H1 (cell line): ENCODE results near the gene PRR5. TPM values are rescaled to one million over a fixed set of nuclear protein-coding genes. Genes with fewer than 3 reads are reported as not detected.
A peak's percentile ranks its signal among the peaks of the same experiment; 100 is the strongest.

ENCODE experiments used
- CTCF ChIA-PET: fragments of 300-600 bp; sonication (Branson Sonifier 250); formaldehyde crosslinking; loops from one replicate; lab custom pipeline; 2021; ENCODE audit not compliant: partially characterized antibody; lab: Charles Lee
- POLR2A ChIA-PET: fragments of 300-600 bp; sonication (Branson Sonifier 250); formaldehyde crosslinking; loops from one replicate; lab custom pipeline; 2021; ENCODE audit warnings: inconsistent platforms; ENCODE audit not compliant: partially characterized antibody; lab: Charles Lee
- DNase-seq, 2 experiments: peaks; one replicate each; pipeline versions ENCODE4 v3.0.0 to v3.0.0-alpha.2; 2010 to 2022; ENCODE audit warnings: low spot score in 2 of 2, low read depth in 1 of 2, mixed read lengths in 1 of 2
- FAIRE-seq: peaks from 2 replicates; lab custom pipeline; 2011; peaks lifted over from hg19 to GRCh38; lab: Jason Lieb, UNC
- H2AFZ ChIP-seq: 2 replicates; pipeline ENCODE4 v1.8.1; 2012; ENCODE audit warnings: low read length, inconsistent platforms
- H2AK5ac ChIP-seq: 2 replicates; pipeline ENCODE4 v1.6.1; 2013; ENCODE audit warnings: low read depth, low read length
- H2BK120ac ChIP-seq: replicated peaks from 2 replicates; pipeline ENCODE3; 2013; ENCODE audit warnings: low read depth, low read length, inconsistent platforms
- H2BK12ac ChIP-seq: 2 replicates; pipeline ENCODE4 v1.6.1; 2013; ENCODE audit warnings: low read depth, low read length
- H2BK15ac ChIP-seq: 2 replicates; pipeline ENCODE4 v1.6.1; 2013; ENCODE audit warnings: low read length
- H2BK20ac ChIP-seq: 2 replicates; pipeline ENCODE4 v1.6.1; 2013; ENCODE audit warnings: low read length
- H2BK5ac ChIP-seq: 2 replicates; pipeline ENCODE4 v1.6.1; 2013; ENCODE audit warnings: low read depth, low read length
- H3K14ac ChIP-seq: 2 replicates; pipeline ENCODE4 v1.6.1; 2013; ENCODE audit warnings: inconsistent platforms; ENCODE audit not compliant: insufficient read length
- H3K18ac ChIP-seq: 2 replicates; pipeline ENCODE4 v1.6.1; 2013; ENCODE audit warnings: low read length; ENCODE audit errors: extremely low read depth
- H3K23ac ChIP-seq: 2 replicates; pipeline ENCODE4 v1.6.1; 2013; ENCODE audit warnings: inconsistent platforms; ENCODE audit not compliant: insufficient read length
- H3K23me2 ChIP-seq: 2 replicates; pipeline ENCODE4 v1.6.1; 2013; ENCODE audit warnings: low read depth, low read length
- H3K27ac ChIP-seq: 2 replicates; pipeline ENCODE4 v1.6.1; 2011; ENCODE audit warnings: low read depth, low read length, inconsistent platforms
- H3K27me3 ChIP-seq, 4 experiments: replicated peaks in 1 of 4; 1 replicate in 1 of 4; 2 replicates in 3 of 4; pipeline versions ENCODE4 v1.6.1 to v1.8.1; 2011 to 2013; ENCODE audit warnings: low read length in 3 of 4, mild to moderate bottlenecking in 3 of 4, inconsistent platforms in 2 of 4, mixed read lengths in 2 of 4, moderate library complexity in 1 of 4; ENCODE audit not compliant: control insufficient read depth in 3 of 4, insufficient read depth in 3 of 4; ENCODE audit errors: extremely low read depth in 1 of 4
- H3K36me3 ChIP-seq, 4 experiments: 2 replicates each; pipeline versions ENCODE4 v1.6.1 to v1.8.1; 2011 to 2013; ENCODE audit warnings: mild to moderate bottlenecking in 4 of 4, low read length in 3 of 4, moderate library complexity in 2 of 4, control low read depth in 1 of 4, inconsistent platforms in 1 of 4; ENCODE audit not compliant: insufficient read depth in 4 of 4, control insufficient read depth in 2 of 4
- H3K4ac ChIP-seq: replicated peaks from 2 replicates; pipeline ENCODE3; 2013; ENCODE audit warnings: low read length, low read depth, mixed read lengths, inconsistent platforms; ENCODE audit not compliant: insufficient read length
- H3K4me1 ChIP-seq, 4 experiments: replicated peaks in 1 of 4; 1 replicate in 1 of 4; 2 replicates in 3 of 4; pipeline versions ENCODE4 v1.6.1 to v1.8.1; 2011 to 2013; ENCODE audit warnings: low read length in 3 of 4, inconsistent platforms in 2 of 4, mixed read lengths in 1 of 4; ENCODE audit not compliant: insufficient read depth in 4 of 4, control insufficient read depth in 3 of 4
- H3K4me2 ChIP-seq, 2 experiments: 2 replicates each; pipeline versions ENCODE4 v1.6.1 to v1.8.1; 2011 to 2013; ENCODE audit warnings: low read depth in 2 of 2, low read length in 2 of 2, control low read depth in 1 of 2, inconsistent platforms in 1 of 2, mild to moderate bottlenecking in 1 of 2; ENCODE audit not compliant: insufficient read depth in 1 of 2
- H3K4me3 ChIP-seq, 4 experiments: fragments of 200-600, 300-600 bp in 1 of 4; sonication (generic), shearing (Covaris generic), sonication (Bioruptor Twin) in 1 of 4; 2 replicates each; pipeline versions ENCODE4 v1.5.1 to v1.8.1; 2011 to 2016; ENCODE audit warnings: low read length in 4 of 4, low read depth in 3 of 4, control low read depth in 2 of 4, inconsistent platforms in 2 of 4, mild to moderate bottlenecking in 2 of 4, mixed read lengths in 1 of 4, moderate library complexity in 1 of 4; ENCODE audit not compliant: insufficient read depth in 2 of 4; ENCODE audit errors: extremely low read depth in 1 of 4
- H3K56ac ChIP-seq: replicated peaks from 2 replicates; pipeline ENCODE3; 2013; ENCODE audit warnings: low read depth, mild to moderate bottlenecking, mixed read lengths, low read length, inconsistent platforms; ENCODE audit not compliant: insufficient read length
- H3K79me1 ChIP-seq: 2 replicates; pipeline ENCODE4 v1.6.1; 2013; ENCODE audit warnings: low read depth, low read length, control low read depth
- H3K79me2 ChIP-seq, 2 experiments: 2 replicates each; pipeline versions ENCODE4 v1.6.1 to v1.8.1; 2012 to 2013; ENCODE audit warnings: low read length in 2 of 2, mild to moderate bottlenecking in 2 of 2, inconsistent platforms in 1 of 2; ENCODE audit not compliant: insufficient read depth in 2 of 2, control insufficient read depth in 1 of 2
- H3K9ac ChIP-seq, 4 experiments: replicated peaks in 1 of 4; 1 replicate in 1 of 4; 2 replicates in 3 of 4; pipeline versions ENCODE4 v1.6.1 to v1.8.1; 2011 to 2013; ENCODE audit warnings: low read depth in 3 of 4, low read length in 3 of 4, control low read depth in 2 of 4, mild to moderate bottlenecking in 2 of 4, moderate library complexity in 2 of 4, inconsistent platforms in 1 of 4; ENCODE audit errors: extremely low read depth in 1 of 4
- H3K9me3 ChIP-seq, 2 experiments: 2 replicates each; pipeline versions ENCODE4 v1.6.1 to v1.8.1; 2012 to 2013; ENCODE audit warnings: mild to moderate bottlenecking in 2 of 2, moderate library complexity in 2 of 2, control low read depth in 1 of 2, inconsistent platforms in 1 of 2, low read depth in 1 of 2, low read length in 1 of 2, mixed read lengths in 1 of 2; ENCODE audit not compliant: insufficient read depth in 2 of 2
- H4K20me1 ChIP-seq, 2 experiments: replicated peaks in 1 of 2; 2 replicates each; pipeline versions ENCODE3 to v1.8.1; 2011 to 2013; ENCODE audit warnings: inconsistent platforms in 2 of 2, low read length in 2 of 2, mild to moderate bottlenecking in 1 of 2; ENCODE audit not compliant: insufficient read depth in 2 of 2, control insufficient read depth in 1 of 2
- H4K5ac ChIP-seq: 2 replicates; pipeline ENCODE4 v1.6.1; 2013; ENCODE audit warnings: low read length, low read depth, mixed read lengths, inconsistent platforms; ENCODE audit not compliant: insufficient read length
- H4K8ac ChIP-seq: 2 replicates; pipeline ENCODE4 v1.8.0; 2013; ENCODE audit warnings: mild to moderate bottlenecking, moderate library complexity, low read length, inconsistent platforms; ENCODE audit not compliant: insufficient read depth; ENCODE audit errors: extremely low read depth
- H4K91ac ChIP-seq: replicated peaks from 2 replicates; pipeline ENCODE3; 2013; ENCODE audit warnings: low read length, mixed read lengths, inconsistent platforms; ENCODE audit not compliant: insufficient read length
- BACH1 ChIP-seq: IDR thresholded peaks from 2 replicates; pipeline ENCODE4 v1.6.1; 2012; ENCODE audit warnings: low read length, improper control_type of control experiment
- CHD2 ChIP-seq: IDR thresholded peaks from 2 replicates; pipeline ENCODE4 v1.6.1; 2012; ENCODE audit warnings: low read length, improper control_type of control experiment
- CTCF ChIP-seq, 3 experiments: IDR thresholded peaks; 1 replicate in 2 of 3; 2 replicates in 1 of 3; pipeline versions ENCODE4 v1.5.1 to v1.6.1; 2011; ENCODE audit warnings: low read length in 3 of 3, mild to moderate bottlenecking in 3 of 3, inconsistent platforms in 2 of 3, low read depth in 1 of 3, moderate library complexity in 1 of 3; ENCODE audit not compliant: insufficient read depth in 1 of 3; ENCODE audit errors: control extremely low read depth in 1 of 3
- EZH2 ChIP-seq: fragments of 200-600 bp; sonication (generic); IDR thresholded peaks from 2 replicates; pipeline ENCODE4 v1.7.1; 2012; ENCODE audit warnings: low read depth, mild to moderate bottlenecking, moderate library complexity, low read length, inconsistent platforms; ENCODE audit not compliant: severe bottlenecking
- FOSL1 ChIP-seq: IDR thresholded peaks from 2 replicates; pipeline ENCODE4 v1.6.1; 2011; ENCODE audit warnings: mild to moderate bottlenecking, low read depth, low read length, moderate library complexity; ENCODE audit not compliant: insufficient read depth
- KDM1A ChIP-seq: fragments of 200-600, 300-600 bp; sonication (generic); IDR thresholded peaks from 2 replicates; pipeline ENCODE4 v1.7.1; 2016; ENCODE audit warnings: mild to moderate bottlenecking, low read length, borderline replicate concordance
- KDM4A ChIP-seq: IDR thresholded peaks from one replicate; pipeline ENCODE4 v1.7.1; 2012; ENCODE audit warnings: low read depth, mild to moderate bottlenecking, moderate library complexity, low read length, inconsistent platforms; ENCODE audit not compliant: severe bottlenecking
- RAD21 ChIP-seq, 2 experiments: IDR thresholded peaks in 1 of 2; conservative IDR thresholded peaks in 1 of 2; 2 replicates each; pipeline ENCODE4 v1.6.1; 2011; ENCODE audit warnings: low read depth in 2 of 2, low read length in 2 of 2, improper control_type of control experiment in 1 of 2, inconsistent platforms in 1 of 2, mild to moderate bottlenecking in 1 of 2, moderate library complexity in 1 of 2
- YY1 ChIP-seq: IDR thresholded peaks from 2 replicates; pipeline ENCODE4 v1.6.1; 2011; ENCODE audit warnings: low read depth, mild to moderate bottlenecking, low read length
- WGBS, 2 experiments: shearing (Covaris generic) in 1 of 2; methylation state at CpG; one replicate each; pipeline versions ENCODE4 v1.1.6 to v1.1.7; 2013 to 2015; ENCODE audit warnings: low lambda C conversion rate in 2 of 2, mixed read lengths in 2 of 2, inconsistent platforms in 1 of 2, low coverage in 1 of 2, missing lambda C conversion rate in 1 of 2; ENCODE audit not compliant: insufficient replicate concordance in 2 of 2, insufficient coverage in 1 of 2, insufficient read length in 1 of 2; ENCODE audit errors: extremely low coverage in 1 of 2, missing lambda C conversion rate in 1 of 2; 5-methylcytosine and 5-hydroxymethylcytosine counted together
- polyA plus RNA-seq, 7 experiments: library from polyadenylated mRNA; depleted of rRNA in 3 of 7; stranded (reverse) in 5 of 7; unstranded in 2 of 7; fragments of >200 nt in 5 of 7; fragments of 200-250 nt in 2 of 7; gene quantifications; 1 replicate in 5 of 7; 2 replicates in 1 of 7; 4 replicates in 1 of 7; pipeline versions ENCODE4 v1.2.1 to v1.2.3, GENCODE V29; 2011 to 2013; ENCODE audit warnings: missing spikeins in 2 of 7, mixed read lengths in 2 of 7
- total RNA-seq: library from RNA; stranded (reverse); fragmentation: NEBNext Ultra II Directional; extraction: Animal tissue kit (Norgen Biotek cat#: 25700); gene quantifications from 2 replicates; pipeline ENCODE4 v1.2.1, GENCODE V29; 2021

Gene PRR5
- total and polyA plus RNA-seq, 2 of the 8 experiments (the other 6 are each of a cell fraction or from before 2014, with no cell fraction given), result 16.5 to 25.7 TPM

GRCh38 chr22:44685384-44686056, 16.5 kb upstream of the PRR5 start:
- Histone ChIP-seq H3K9ac (no peak overlapping the region), H4K91ac (peak overlapping the region; percentile 25), H3K27ac (no peak overlapping the region), H3K23ac (no peak overlapping the region), H3K4me3 (no peak overlapping the region), H3K4me1 (peaks cover 0 to 6% (median 4%) of the 10 kb centered on the region in 4 experiments; a peak in 5 of 7 replicates), H3K27me3 (no peaks in the 10 kb centered on the region; a peak in 1 of 7 replicates), H2BK20ac (peak overlapping the region; percentile 24; the same call in 1 of the 2 replicates), H4K8ac (no peak overlapping the region), H3K36me3 (no peaks in the 10 kb centered on the region), H2BK120ac (no peak overlapping the region), H4K5ac (no peak overlapping the region), H3K14ac (no peak overlapping the region), H3K79me1 (no peaks in the 10 kb centered on the region), H3K23me2 (no peaks in the 10 kb centered on the region), H2AFZ (no peak overlapping the region), H2BK15ac (peak overlapping the region; percentile 1; the same call in 1 of the 2 replicates), H3K56ac (no peak overlapping the region), H2BK12ac (peak overlapping the region; percentile 96; the same call in 1 of the 2 replicates), H2BK5ac (peak overlapping the region; percentile 75; the same call in 1 of the 2 replicates), H3K9me3 (no peaks in the 10 kb centered on the region), H3K79me2 (no peaks in the 10 kb centered on the region), H3K18ac (peak overlapping the region; percentile 4; the same call in 1 of the 2 replicates), H2AK5ac (no peak overlapping the region), H4K20me1 (no peaks in the 10 kb centered on the region), H3K4ac (no peak overlapping the region), H3K4me2 (no peak overlapping the region)
- WGBS, 2 experiments, result 74% methylated on average over 11 of the region's 11 CpGs; no CpG with 5 or more reads in 1 of the 2 experiments
- POLR2A ChIA-PET, result no interaction called here
- FAIRE-seq (peak; percentile 72), DNase-seq (peak in 1 of 2 experiments; percentile 75)
- CTCF ChIA-PET, result interaction anchor here (0.5 to 4.8 kb wide), 35 partner anchors 8 to 792 kb away, joined by 3 to 38 read pairs (median 4); partner anchors contain the start of gene ARHGAP8
- TF ChIP-seq KDM1A (no peak), CHD2 (no peak), YY1 (no peak), FOSL1 (no peak), BACH1 (no peak), RAD21 (IDR thresholded peaks at IDR 0.05 in 1 of 2, conservative IDR thresholded peaks at IDR 0.05 in 1 of 2; ENCODE audit: low read depth in 2 of 2, low read length in 2 of 2) (peak; percentile 35 to 43), KDM4A (no peak), EZH2 (no peak), CTCF (IDR thresholded peaks at IDR 0.05; ENCODE audit: control extremely low read depth in 1 of 3, insufficient read depth in 1 of 3, low read depth in 1 of 3, low read length in 3 of 3) (0 out of 4 replicates have a peak, but pooled peaks of 1 of the 3 experiments have one; percentile 5)
